HG02973 (cell line): ENCODE data around the gene MGRN1.
A peak's percentile ranks its signal among the peaks of the same experiment; 100 is the strongest.
"Not testable (repeated sequence)": the region's sequence is repeated elsewhere in the genome, so short reads cannot be mapped to it uniquely, and the experiment has no call there.

Experiments
- ATAC-seq: cut with Tn5 transposase; IDR thresholded peaks from one replicate; pipeline ENCODE4 v1.9.1; 2021; ENCODE audit warnings: moderate library complexity; ENCODE audit not compliant: unreplicated experiment

Gene MGRN1

GRCh38 chr16:4623593-4623992 is 1.0 kb upstream of the MGRN1 start:
- ATAC-seq, result no peak

- ATAC-seq, result peak; percentile 52
These were observed 367 bp downstream of the MGRN1 start for GRCh38 chr16:4624827-4625559.

GRCh38 chr16:4625560-4626159 is 1.0 kb downstream of the MGRN1 start:
- no peak for ATAC-seq

- no peak for ATAC-seq
These were observed 1.8 kb downstream of the MGRN1 start for GRCh38 chr16:4626396-4626795.

GRCh38 chr16:4628283-4628682 is 3.7 kb downstream of the MGRN1 start:
- ATAC-seq, result no peak

GRCh38 chr16:4631444-4631843 is 6.8 kb downstream of the MGRN1 start:
- ATAC-seq, result no peak

- no peak for ATAC-seq
These were observed 9.4 kb downstream of the MGRN1 start for GRCh38 chr16:4633910-4634635.

GRCh38 chr16:4634768-4635167 is 10.1 kb downstream of the MGRN1 start:
- no peak for ATAC-seq

GRCh38 chr16:4636196-4636595 is 11.6 kb downstream of the MGRN1 start:
- no peak for ATAC-seq

GRCh38 chr16:4637501-4638166 is 13.0 kb downstream of the MGRN1 start:
- no peak for ATAC-seq

- no peak for ATAC-seq
These were observed 15.4 kb downstream of the MGRN1 start for GRCh38 chr16:4639899-4640509.

GRCh38 chr16:4640572-4641305 is 16.1 kb downstream of the MGRN1 start:
- no peak for ATAC-seq

GRCh38 chr16:4641306-4641687 is 16.7 kb downstream of the MGRN1 start:
- ATAC-seq, result no peak

- no peak for ATAC-seq
These were observed 17.3 kb downstream of the MGRN1 start for GRCh38 chr16:4641895-4642294.

GRCh38 chr16:4646773-4647643 is 22.4 kb downstream of the MGRN1 start:
- ATAC-seq, result no peak

GRCh38 chr16:4647644-4647980 is 23.0 kb downstream of the MGRN1 start:
- no peak for ATAC-seq

- no peak for ATAC-seq
These were observed 24.3 kb downstream of the MGRN1 start for GRCh38 chr16:4648917-4649316.

- ATAC-seq, result no peak
These were observed 25.3 kb downstream of the MGRN1 start for GRCh38 chr16:4649744-4650442.

GRCh38 chr16:4650443-4651074 is 25.9 kb downstream of the MGRN1 start:
- not testable (repeated sequence) for ATAC-seq
